ENCODE results near the gene FARS2.

The FARS2 gene

GRCh38 chr6:5260111-5260620 is 1.1 kb upstream of the FARS2 start:
- H3K27me3 Mint-ChIP-seq = no peaks in the 10 kb centered on the region
- DNase-seq = peak; percentile 71 to 76 (median 73)
- peak; percentile 70 for ATAC-seq (replicated peaks)
- peaks cover 26% of the 10 kb centered on the region for H3K36me3 Mint-ChIP-seq (ENCODE audit: insufficient read depth)
- H3K4me1 Mint-ChIP-seq (ENCODE audit: low read depth in 2 of 2) = peaks cover 17 to 22% of the 10 kb centered on the region in 2 donors
- peak overlapping the region; percentile 99 to 100 for H3K27ac Mint-ChIP-seq
- H3K9me3 Mint-ChIP-seq = no peaks in the 10 kb centered on the region
- peak overlapping the region; percentile 89 to 97 for H3K4me3 Mint-ChIP-seq

GRCh38 chr6:5261545-5262109 is 314 bp downstream of the FARS2 start:
- DNase-seq (no peak), ATAC-seq (replicated peaks) (no peak)
- no peaks in the 10 kb centered on the region for H3K9me3 Mint-ChIP-seq
- H3K4me3 Mint-ChIP-seq = peak overlapping the region; percentile 89 to 97
- peaks cover 28% of the 10 kb centered on the region for H3K36me3 Mint-ChIP-seq (ENCODE audit: insufficient read depth)
- peak overlapping the region; percentile 99 to 100 for H3K27ac Mint-ChIP-seq
- peaks cover 17 to 26% of the 10 kb centered on the region in 2 donors for H3K4me1 Mint-ChIP-seq (ENCODE audit: low read depth in 2 of 2)
- no peaks in the 10 kb centered on the region for H3K27me3 Mint-ChIP-seq

- Mint-ChIP-seq H3K27ac (no peak overlapping the region), H3K27me3 (no peaks in the 10 kb centered on the region), H3K4me1 (ENCODE audit: low read depth in 2 of 2) (peaks cover 2 to 16% of the 10 kb centered on the region in 2 donors), H3K9me3 (no peaks in the 10 kb centered on the region), H3K36me3 (ENCODE audit: insufficient read depth) (peaks cover 12% of the 10 kb centered on the region), H3K4me3 (no peak overlapping the region)
- no peak for DNase-seq
- no peak for ATAC-seq (replicated peaks)
Observed at GRCh38 chr6:5266423-5266822, 5.1 kb downstream of the FARS2 start.

GRCh38 chr6:5270093-5270680 is 8.9 kb downstream of the FARS2 start:
- ATAC-seq (replicated peaks) (no peak), DNase-seq (no peak)
- Mint-ChIP-seq H3K36me3 (ENCODE audit: insufficient read depth) (peaks cover 2% of the 10 kb centered on the region), H3K27me3 (no peaks in the 10 kb centered on the region), H3K27ac (no peak overlapping the region), H3K4me3 (no peak overlapping the region), H3K4me1 (ENCODE audit: low read depth in 2 of 2) (peaks cover 9 to 20% of the 10 kb centered on the region in 2 donors), H3K9me3 (no peaks in the 10 kb centered on the region)

GRCh38 chr6:5271926-5272325 is 10.6 kb downstream of the FARS2 start:
- no peak for DNase-seq
- Mint-ChIP-seq H3K4me3 (no peak overlapping the region), H3K9me3 (no peaks in the 10 kb centered on the region), H3K36me3 (ENCODE audit: insufficient read depth) (no peaks in the 10 kb centered on the region), H3K27me3 (no peaks in the 10 kb centered on the region), H3K4me1 (ENCODE audit: low read depth in 2 of 2) (peaks cover 9 to 16% of the 10 kb centered on the region in 2 donors), H3K27ac (no peak overlapping the region)
- no peak for ATAC-seq (replicated peaks)

GRCh38 chr6:5274231-5274630 is 12.9 kb downstream of the FARS2 start:
- Mint-ChIP-seq H3K4me3 (no peak overlapping the region), H3K4me1 (ENCODE audit: low read depth in 2 of 2) (peaks cover 13 to 25% of the 10 kb centered on the region in 2 donors), H3K36me3 (ENCODE audit: insufficient read depth) (no peaks in the 10 kb centered on the region), H3K27me3 (no peaks in the 10 kb centered on the region), H3K9me3 (no peaks in the 10 kb centered on the region), H3K27ac (no peak overlapping the region)
- no peak for DNase-seq
- no peak for ATAC-seq (replicated peaks)

GRCh38 chr6:5275497-5275896 is 14.2 kb downstream of the FARS2 start:
- no peaks in the 10 kb centered on the region for H3K9me3 Mint-ChIP-seq
- H3K4me1 Mint-ChIP-seq (ENCODE audit: low read depth in 2 of 2) = peaks cover 19 to 31% of the 10 kb centered on the region in 2 donors
- H3K27ac Mint-ChIP-seq = no peak overlapping the region
- DNase-seq (no peak), ATAC-seq (replicated peaks) (no peak)
- no peaks in the 10 kb centered on the region for H3K36me3 Mint-ChIP-seq (ENCODE audit: insufficient read depth)
- H3K27me3 Mint-ChIP-seq = no peaks in the 10 kb centered on the region
- H3K4me3 Mint-ChIP-seq = no peak overlapping the region

GRCh38 chr6:5276581-5276980 is 15.3 kb downstream of the FARS2 start:
- Mint-ChIP-seq H3K4me3 (no peak overlapping the region), H3K36me3 (ENCODE audit: insufficient read depth) (no peaks in the 10 kb centered on the region), H3K27ac (no peak overlapping the region), H3K9me3 (no peaks in the 10 kb centered on the region), H3K27me3 (no peaks in the 10 kb centered on the region), H3K4me1 (ENCODE audit: low read depth in 2 of 2) (peaks cover 20 to 33% of the 10 kb centered on the region in 2 donors)
- no peak for DNase-seq
- no peak for ATAC-seq (replicated peaks)

GRCh38 chr6:5277589-5277988 is 16.3 kb downstream of the FARS2 start:
- peaks cover 26 to 40% of the 10 kb centered on the region in 2 donors for H3K4me1 Mint-ChIP-seq (ENCODE audit: low read depth in 2 of 2)
- H3K9me3 Mint-ChIP-seq = no peaks in the 10 kb centered on the region
- H3K27me3 Mint-ChIP-seq = no peaks in the 10 kb centered on the region
- DNase-seq (no peak), ATAC-seq (replicated peaks) (no peak)
- H3K4me3 Mint-ChIP-seq = no peak overlapping the region
- no peak overlapping the region for H3K27ac Mint-ChIP-seq
- H3K36me3 Mint-ChIP-seq (ENCODE audit: insufficient read depth) = no peaks in the 10 kb centered on the region

GRCh38 chr6:5278047-5278446 is 16.7 kb downstream of the FARS2 start:
- H3K4me1 Mint-ChIP-seq (ENCODE audit: low read depth in 2 of 2) = peaks cover 22 to 39% of the 10 kb centered on the region in 2 donors
- H3K27ac Mint-ChIP-seq = no peak overlapping the region

GRCh38 chr6:5278565-5279120 is 17.3 kb downstream of the FARS2 start:
- Mint-ChIP-seq H3K36me3 (ENCODE audit: insufficient read depth) (no peaks in the 10 kb centered on the region), H3K27me3 (no peaks in the 10 kb centered on the region), H3K4me3 (peak overlapping the region in 1 of 2 donors; percentile 6), H3K4me1 (ENCODE audit: low read depth in 2 of 2) (peaks cover 19 to 33% of the 10 kb centered on the region in 2 donors), H3K9me3 (no peaks in the 10 kb centered on the region), H3K27ac (no peak overlapping the region)
- no peak for DNase-seq
- ATAC-seq (replicated peaks) = no peak

More at GRCh38 chr6:5278047-5278446, 16.7 kb downstream of the FARS2 start:
- Mint-ChIP-seq H3K36me3 (ENCODE audit: insufficient read depth) (no peaks in the 10 kb centered on the region), H3K27me3 (no peaks in the 10 kb centered on the region), H3K4me3 (no peak overlapping the region), H3K9me3 (no peaks in the 10 kb centered on the region)
- no peak for DNase-seq
- no peak for ATAC-seq (replicated peaks)

GRCh38 chr6:5279891-5280338 is 18.6 kb downstream of the FARS2 start:
- Mint-ChIP-seq H3K4me1 (ENCODE audit: low read depth in 2 of 2) (peaks cover 25 to 42% of the 10 kb centered on the region in 2 donors), H3K36me3 (ENCODE audit: insufficient read depth) (peaks cover 3% of the 10 kb centered on the region), H3K27ac (peak overlapping the region; percentile 19 to 74), H3K4me3 (no peak overlapping the region), H3K27me3 (no peaks in the 10 kb centered on the region), H3K9me3 (no peaks in the 10 kb centered on the region)
- DNase-seq (no peak), ATAC-seq (replicated peaks) (peak; percentile 21)

GRCh38 chr6:5280920-5281319 is 19.6 kb downstream of the FARS2 start:
- H3K27ac Mint-ChIP-seq = no peak overlapping the region
- DNase-seq (no peak), ATAC-seq (replicated peaks) (no peak)
- H3K36me3 Mint-ChIP-seq (ENCODE audit: insufficient read depth) = peaks cover 3% of the 10 kb centered on the region
- no peaks in the 10 kb centered on the region for H3K9me3 Mint-ChIP-seq
- no peaks in the 10 kb centered on the region for H3K27me3 Mint-ChIP-seq
- no peak overlapping the region for H3K4me3 Mint-ChIP-seq
- peaks cover 29 to 44% of the 10 kb centered on the region in 2 donors for H3K4me1 Mint-ChIP-seq (ENCODE audit: low read depth in 2 of 2)

GRCh38 chr6:5282191-5282623 is 20.9 kb downstream of the FARS2 start:
- H3K27ac Mint-ChIP-seq = peak overlapping the region in 1 of 2 donors; percentile 58
- DNase-seq (no peak), ATAC-seq (replicated peaks) (no peak)
- no peak overlapping the region for H3K4me3 Mint-ChIP-seq
- H3K27me3 Mint-ChIP-seq = no peaks in the 10 kb centered on the region
- peaks cover 3% of the 10 kb centered on the region for H3K36me3 Mint-ChIP-seq (ENCODE audit: insufficient read depth)
- H3K4me1 Mint-ChIP-seq (ENCODE audit: low read depth in 2 of 2) = peaks cover 34 to 48% of the 10 kb centered on the region in 2 donors
- no peaks in the 10 kb centered on the region for H3K9me3 Mint-ChIP-seq

Data from effector memory CD8-positive, alpha-beta T cell (primary cell).